Colonic mucosa (tissue), 4 donors: Measurements from ENCODE around the gene SAXO2. TPM values are rescaled to one million over a fixed set of nuclear protein-coding genes. Genes with fewer than 3 reads are reported as not detected.
"Not testable (repeated sequence)": the region's sequence is repeated elsewhere in the genome, so short reads cannot be mapped to it uniquely, and the experiment has no call there.

Experiments used
- DNase-seq: peaks from one replicate; pipeline ENCODE4 v3.0.0-alpha.2; 2020
- H3K27ac ChIP-seq: fragments of 200-600 bp; one replicate; pipeline ENCODE4 v1.8.0; 2021
- H3K27me3 ChIP-seq: fragments of 200-600 bp; one replicate; pipeline ENCODE4 v1.8.0; 2021
- H3K36me3 ChIP-seq: fragments of 200-600 bp; one replicate; pipeline ENCODE4 v1.8.0; 2021
- H3K4me1 ChIP-seq: fragments of 200-600 bp; one replicate; pipeline ENCODE4 v1.8.0; 2021; ENCODE audit warnings: mild to moderate bottlenecking
- H3K4me3 ChIP-seq: fragments of 200-600 bp; one replicate; pipeline ENCODE4 v1.8.0; 2021
- H3K9ac ChIP-seq, 2 donors: one replicate each; pipeline ENCODE4 v1.7.0; 2013; ENCODE audit warnings: control low read depth in 2 of 2, low read depth in 2 of 2, low read length in 2 of 2
- H3K9me3 ChIP-seq: fragments of 200-600 bp; one replicate; pipeline ENCODE4 v1.8.0; 2021
- intact Hi-C: fragments of 100-400 bp; cut with DNase I; formaldehyde crosslinking; loops from one replicate; pipeline ENCODE4 v1.14.1; 2022
- total RNA-seq, 2 donors: library from RNA; stranded (reverse); fragmentation: NEBNext Ultra II Directional in 1 of 2; extraction: Animal tissue kit (Norgen Biotek cat#: 25700) in 1 of 2; gene quantifications; one replicate each; pipeline ENCODE4 v1.2.1, GENCODE V29; 2021
- TF ChIP-seq, protein P1 (sequence below): fragments of 200-600 bp; IDR thresholded peaks from one replicate; pipeline ENCODE4 v1.8.0; 2022; ENCODE audit warnings: antibody characterized with exemption, mild to moderate bottlenecking
- donor health status: healthy.
- donor health status: DM: no; HTN: no; CAD: no.
- donor health status: DM: no; HTN: no; CAD: no.

Gene SAXO2
- total RNA-seq, 2 donors from 2014 or later, result 0.67 to 0.93 TPM

GRCh38 chr15:82306791-82307713 is 44.4 kb downstream of the SAXO2 start:
- intact Hi-C loops, result no loop called here
- H3K27me3 ChIP-seq, result no peaks in the 10 kb centered on the region
- TF ChIP-seq, protein P1, sequence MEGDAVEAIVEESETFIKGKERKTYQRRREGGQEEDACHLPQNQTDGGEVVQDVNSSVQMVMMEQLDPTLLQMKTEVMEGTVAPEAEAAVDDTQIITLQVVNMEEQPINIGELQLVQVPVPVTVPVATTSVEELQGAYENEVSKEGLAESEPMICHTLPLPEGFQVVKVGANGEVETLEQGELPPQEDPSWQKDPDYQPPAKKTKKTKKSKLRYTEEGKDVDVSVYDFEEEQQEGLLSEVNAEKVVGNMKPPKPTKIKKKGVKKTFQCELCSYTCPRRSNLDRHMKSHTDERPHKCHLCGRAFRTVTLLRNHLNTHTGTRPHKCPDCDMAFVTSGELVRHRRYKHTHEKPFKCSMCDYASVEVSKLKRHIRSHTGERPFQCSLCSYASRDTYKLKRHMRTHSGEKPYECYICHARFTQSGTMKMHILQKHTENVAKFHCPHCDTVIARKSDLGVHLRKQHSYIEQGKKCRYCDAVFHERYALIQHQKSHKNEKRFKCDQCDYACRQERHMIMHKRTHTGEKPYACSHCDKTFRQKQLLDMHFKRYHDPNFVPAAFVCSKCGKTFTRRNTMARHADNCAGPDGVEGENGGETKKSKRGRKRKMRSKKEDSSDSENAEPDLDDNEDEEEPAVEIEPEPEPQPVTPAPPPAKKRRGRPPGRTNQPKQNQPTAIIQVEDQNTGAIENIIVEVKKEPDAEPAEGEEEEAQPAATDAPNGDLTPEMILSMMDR, result no peak
- no peaks in the 10 kb centered on the region for H3K36me3 ChIP-seq
- DNase-seq, result no peak
- H3K9ac ChIP-seq, result no peak overlapping the region
- H3K27ac ChIP-seq, result no peak overlapping the region
- no peaks in the 10 kb centered on the region for H3K4me1 ChIP-seq
- H3K4me3 ChIP-seq, result no peak overlapping the region
- no peaks in the 10 kb centered on the region for H3K9me3 ChIP-seq

DNA sequence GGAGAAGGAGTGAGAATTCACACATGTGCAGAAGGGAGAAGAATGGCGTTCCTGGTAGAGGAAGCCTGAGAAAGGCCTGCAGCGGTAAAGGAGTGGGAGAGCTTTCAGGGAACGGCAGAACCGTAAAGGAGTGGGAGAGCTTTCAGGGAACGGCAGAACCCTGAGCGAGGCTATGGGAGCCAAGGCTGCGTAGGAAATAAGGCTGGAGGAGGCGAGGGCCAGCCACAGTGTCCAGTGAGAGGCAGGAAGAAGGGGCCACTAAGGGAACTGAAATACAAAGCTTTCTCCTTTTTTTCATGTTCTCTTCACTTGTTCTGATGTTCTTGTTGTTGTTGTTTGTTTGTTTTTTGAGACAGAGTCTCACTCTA is 45.1 kb downstream of the SAXO2 start:
- Histone ChIP-seq H3K9me3 (no peaks in the 10 kb centered on the region), H3K36me3 (no peaks in the 10 kb centered on the region), H3K27ac (no peak overlapping the region), H3K27me3 (no peaks in the 10 kb centered on the region), H3K4me1 (no peaks in the 10 kb centered on the region), H3K4me3 (no peak overlapping the region), H3K9ac (no peak overlapping the region)
- intact Hi-C loops, result no loop called here
- DNase-seq, result no peak
- TF ChIP-seq, protein P1, result no peak

DNA sequence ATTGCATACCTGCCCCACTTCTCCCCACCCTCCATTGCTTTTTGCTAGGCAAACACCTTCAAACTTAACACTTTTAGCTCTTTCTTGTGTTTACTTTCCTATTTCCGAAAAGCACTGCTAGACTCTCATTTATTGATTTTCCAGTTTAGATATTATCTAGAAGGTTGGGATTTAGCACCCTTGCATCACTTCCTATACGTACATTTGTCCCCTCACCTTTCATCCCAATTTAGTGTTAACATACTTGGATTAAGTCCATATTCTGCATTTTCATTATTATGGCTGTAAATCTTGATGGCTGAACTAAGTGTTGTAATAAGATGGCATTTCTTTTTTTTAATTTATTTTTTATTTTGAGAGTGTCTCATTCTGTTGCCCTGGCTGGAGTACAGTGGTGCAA is 47.2 kb downstream of the SAXO2 start:
- intact Hi-C loops, result no loop called here
- H3K4me1 ChIP-seq, result no peaks in the 10 kb centered on the region
- H3K9ac ChIP-seq, result no peak overlapping the region
- H3K36me3 ChIP-seq, result no peaks in the 10 kb centered on the region
- H3K4me3 ChIP-seq, result no peak overlapping the region
- TF ChIP-seq, protein P1, result no peak
- no peaks in the 10 kb centered on the region for H3K27me3 ChIP-seq
- no peaks in the 10 kb centered on the region for H3K9me3 ChIP-seq
- DNase-seq, result no peak
- no peak overlapping the region for H3K27ac ChIP-seq

- H3K9ac ChIP-seq, H3K27ac ChIP-seq, H3K27me3 ChIP-seq, H3K4me3 ChIP-seq, H3K36me3 ChIP-seq, H3K9me3 ChIP-seq, intact Hi-C loops, DNase-seq, H3K4me1 ChIP-seq: not testable (repeated sequence)
Measured at GRCh38 chr15:82311321-82311720, 48.7 kb downstream of the SAXO2 start.

- no peaks in the 10 kb centered on the region for H3K9me3 ChIP-seq
- H3K27me3 ChIP-seq, result no peaks in the 10 kb centered on the region
- no peak overlapping the region for H3K27ac ChIP-seq
- no peaks in the 10 kb centered on the region for H3K4me1 ChIP-seq
- no peak for DNase-seq
- H3K9ac ChIP-seq, result no peak overlapping the region
- H3K36me3 ChIP-seq, result no peaks in the 10 kb centered on the region
- intact Hi-C loops, result no loop called here
- H3K4me3 ChIP-seq, result no peak overlapping the region
- TF ChIP-seq, protein P1, result no peak
Measured at GRCh38 chr15:82312586-82313349, 50.1 kb downstream of the SAXO2 start.
